NB4 (cell line): ENCODE data around the gene ASCL3.

ENCODE experiments used
- CTCF ChIP-seq: IDR thresholded peaks from one replicate; pipeline ENCODE4 v1.5.1; 2012; ENCODE audit warnings: low read depth, low read length
- MAX ChIP-seq: IDR thresholded peaks from 2 replicates; pipeline ENCODE4 v1.6.1; 2011; ENCODE audit warnings: low read depth, low read length
- MYC ChIP-seq: IDR thresholded peaks from 2 replicates; pipeline ENCODE4 v1.6.1; 2011; ENCODE audit warnings: low read depth, low read length
- POLR2A ChIP-seq: IDR thresholded peaks from 2 replicates; pipeline ENCODE4 v1.6.1; 2011; ENCODE audit warnings: mild to moderate bottlenecking; ENCODE audit not compliant: insufficient read length; ENCODE audit errors: extremely low read depth

- TF ChIP-seq CTCF (no peak), POLR2A (peak; percentile 90), MYC (peak; percentile 90), MAX (peak; percentile 89)
These were observed 21.8 kb upstream of the ASCL3 start, which contains the start of gene TMEM9B for GRCh38 chr11:8964324-8965320.
